SK-N-SH (cell line): ENCODE data around the gene PAFAH1B2. TPM values are rescaled to one million over a fixed set of nuclear protein-coding genes. Genes with fewer than 3 reads are reported as not detected.
A peak's percentile ranks its signal among the peaks of the same experiment; 100 is the strongest.

Source experiments
- CTCF ChIA-PET: fragments of 300-600, 350-600 bp; formaldehyde crosslinking; extraction: SDS; loops from one replicate; lab custom pipeline; 2021; lab: Yijun Ruan, JAX
- POLR2A ChIA-PET: fragments of 350-600 bp; sonication (Branson Sonifier 250); formaldehyde crosslinking; extraction: SDS; loops from one replicate; lab custom pipeline; 2020; ENCODE audit warnings: antibody characterized with exemption, inconsistent platforms; lab: Yijun Ruan, JAX
- DNase-seq: peaks from one replicate; pipeline ENCODE4 v3.0.0; 2012
- H2AFZ ChIP-seq: fragments of 200-600 bp; sonication (generic); 2 replicates; pipeline ENCODE4 v1.8.1; 2016; ENCODE audit warnings: antibody characterized with exemption, mild to moderate bottlenecking, low read depth
- H3F3A ChIP-seq: fragments of 200-600 bp; sonication (generic); replicated peaks from 2 replicates; pipeline ENCODE3; 2016; ENCODE audit warnings: antibody characterized with exemption, mild to moderate bottlenecking; ENCODE audit not compliant: insufficient read depth
- H3K27ac ChIP-seq, 2 experiments: fragments of 200-500 bp in 1 of 2; fragments of 200-600 bp in 1 of 2; sonication (Bioruptor generic) in 1 of 2; sonication (generic), shearing (Covaris generic) in 1 of 2; 2 replicates each; pipeline versions ENCODE4 v1.5.1 to v1.6.1; 2014 to 2016; ENCODE audit warnings: low read depth in 2 of 2, inconsistent platforms in 1 of 2, low read length in 1 of 2, mild to moderate bottlenecking in 1 of 2, mixed read lengths in 1 of 2
- H3K27me3 ChIP-seq: fragments of 200-600 bp; sonication (generic), shearing (Covaris generic); 2 replicates; pipeline ENCODE4 v1.6.1; 2016; ENCODE audit warnings: mixed run types; ENCODE audit not compliant: insufficient read depth
- H3K36me3 ChIP-seq, 2 experiments: fragments of 200-500 bp in 1 of 2; fragments of 200-600 bp in 1 of 2; sonication (Bioruptor generic) in 1 of 2; sonication (generic) in 1 of 2; replicated peaks in 1 of 2; 2 replicates each; pipeline versions ENCODE3 to v1.5.1; 2014 to 2016; ENCODE audit warnings: low read length in 1 of 2, mild to moderate bottlenecking in 1 of 2; ENCODE audit not compliant: insufficient read depth in 2 of 2, control insufficient read depth in 1 of 2
- H3K4me1 ChIP-seq, 2 experiments: fragments of 200-500 bp in 1 of 2; fragments of 200-600 bp in 1 of 2; sonication (Bioruptor generic) in 1 of 2; sonication (generic), shearing (Covaris generic) in 1 of 2; 2 replicates each; pipeline versions ENCODE4 v1.5.1 to v1.6.1; 2014 to 2016; ENCODE audit warnings: low read depth in 1 of 2, low read length in 1 of 2, mixed run types in 1 of 2; ENCODE audit not compliant: insufficient read depth in 2 of 2, control insufficient read depth in 1 of 2
- H3K4me2 ChIP-seq: fragments of 200-600 bp; sonication (generic), shearing (Covaris generic); 2 replicates; pipeline ENCODE4 v1.6.1; 2017; ENCODE audit warnings: mixed run types
- H3K4me3 ChIP-seq, 2 experiments: fragments of 200-500 bp in 1 of 2; fragments of 200-600 bp in 1 of 2; sonication (Bioruptor generic) in 1 of 2; sonication (generic), shearing (Covaris generic) in 1 of 2; 2 replicates each; pipeline versions ENCODE4 v1.5.1 to v1.8.1; 2014 to 2016; ENCODE audit warnings: low read depth in 2 of 2, inconsistent platforms in 1 of 2, low read length in 1 of 2, mild to moderate bottlenecking in 1 of 2, mixed read lengths in 1 of 2, moderate library complexity in 1 of 2
- H3K79me2 ChIP-seq: fragments of 200-600 bp; sonication (generic); 2 replicates; pipeline ENCODE4 v1.8.1; 2017; ENCODE audit warnings: mild to moderate bottlenecking; ENCODE audit not compliant: insufficient read depth
- H3K9ac ChIP-seq: fragments of 200-600 bp; sonication (generic); 2 replicates; pipeline ENCODE4 v1.6.1; 2017; ENCODE audit warnings: mixed run types
- H3K9me2 ChIP-seq: fragments of 200-600 bp; sonication (generic); 2 replicates; pipeline ENCODE4 v1.6.1; 2017; ENCODE audit warnings: mixed run types
- H3K9me3 ChIP-seq: fragments of 200-600 bp; sonication (generic); 2 replicates; pipeline ENCODE4 v1.6.1; 2017; ENCODE audit warnings: mixed run types, mild to moderate bottlenecking, moderate library complexity
- H4K20me1 ChIP-seq: fragments of 200-600 bp; sonication (generic); 2 replicates; pipeline ENCODE4 v1.6.1; 2017; ENCODE audit warnings: mild to moderate bottlenecking, mixed run types; ENCODE audit not compliant: insufficient read depth
- CHD2 ChIP-seq: fragments of 150-350 bp; IDR thresholded peaks from 2 replicates; pipeline ENCODE4 v1.6.1; 2018; ENCODE audit warnings: low read length; ENCODE audit not compliant: partially characterized antibody
- ELF1 ChIP-seq: IDR thresholded peaks from 2 replicates; pipeline ENCODE4 v1.4.0; 2012
- FOSL2 ChIP-seq: IDR thresholded peaks from 2 replicates; pipeline ENCODE4 v1.4.0; 2012; ENCODE audit warnings: low read depth, mild to moderate bottlenecking, moderate library complexity, borderline replicate concordance
- FOXJ3 ChIP-seq: sonication (generic); formaldehyde crosslinking; IDR thresholded peaks from 2 replicates; pipeline ENCODE4 v1.5.1; 2020; ENCODE audit warnings: mild to moderate bottlenecking, missing genetic modification reagents
- GABPA ChIP-seq: IDR thresholded peaks from 2 replicates; pipeline ENCODE4 v1.4.0; 2012; ENCODE audit warnings: low read depth, mild to moderate bottlenecking
- MAX ChIP-seq: IDR thresholded peaks from 2 replicates; pipeline ENCODE4 v1.4.0; 2012; ENCODE audit warnings: low read depth
- MXI1 ChIP-seq: IDR thresholded peaks from 2 replicates; pipeline ENCODE4 v1.6.1; 2012; ENCODE audit warnings: mild to moderate bottlenecking, low read depth, low read length, improper control_type of control experiment
- POLR2AphosphoS5 ChIP-seq: IDR thresholded peaks from 2 replicates; pipeline ENCODE4 v1.6.1; 2012; ENCODE audit warnings: low read depth, low read length
- RAD21 ChIP-seq: IDR thresholded peaks from 2 replicates; pipeline ENCODE4 v1.6.1; 2012; ENCODE audit warnings: mild to moderate bottlenecking, low read length
- RCOR1 ChIP-seq: fragments of 150-350 bp; IDR thresholded peaks from 2 replicates; pipeline ENCODE4 v1.6.1; 2017; ENCODE audit warnings: antibody characterized with exemption, low read length
- SIN3A ChIP-seq: IDR thresholded peaks from 2 replicates; pipeline ENCODE4 v1.6.1; 2012; ENCODE audit warnings: low read depth, mild to moderate bottlenecking, low read length, moderate library complexity, borderline replicate concordance
- TAF1 ChIP-seq: IDR thresholded peaks from 2 replicates; pipeline ENCODE4 v1.6.1; 2012; ENCODE audit warnings: low read depth, mild to moderate bottlenecking, low read length, moderate library complexity, borderline replicate concordance
- TCF12 ChIP-seq: IDR thresholded peaks from 2 replicates; pipeline ENCODE4 v1.4.0; 2012
- USF1 ChIP-seq: IDR thresholded peaks from 2 replicates; pipeline ENCODE4 v1.4.0; 2012; ENCODE audit warnings: low read depth, borderline replicate concordance
- YY1 ChIP-seq: IDR thresholded peaks from 2 replicates; pipeline ENCODE4 v1.4.0; 2012; ENCODE audit warnings: low read depth, mild to moderate bottlenecking
- WGBS: methylation state at CpG from one replicate; pipeline ENCODE4 v1.1.6; 2017; ENCODE audit warnings: low lambda C conversion rate; 5-methylcytosine and 5-hydroxymethylcytosine counted together
- polyA plus RNA-seq, 3 experiments: library from polyadenylated mRNA; depleted of rRNA; stranded (reverse); fragments of >200 nt; gene quantifications; 2 replicates each; pipeline ENCODE4 v1.2.3, GENCODE V29; 2012
- TF ChIP-seq, protein P1 (sequence below): fragments of 200-600 bp; sonication (generic); IDR thresholded peaks from 2 replicates; pipeline ENCODE4 v1.6.1; 2017; ENCODE audit warnings: antibody characterized with exemption, mild to moderate bottlenecking, moderate library complexity
- TF ChIP-seq, protein P2 (sequence below): IDR thresholded peaks from 2 replicates; pipeline ENCODE4 v1.6.1; 2012; ENCODE audit warnings: mild to moderate bottlenecking, low read depth, low read length, moderate library complexity
- TF ChIP-seq, protein P3 (sequence below): IDR thresholded peaks from 2 replicates; pipeline ENCODE4; 2012

The PAFAH1B2 gene
- 19.6 and 27.3 TPM in 2 replicates for polyA plus RNA-seq (2012; rRNA removed)
- polyA plus RNA-seq (2012; cell fraction: cytosol; rRNA removed) = 25.9 and 27.4 TPM in 2 replicates
- 25.4 and 27.2 TPM in 2 replicates for polyA plus RNA-seq (2012; cell fraction: nucleus; rRNA removed)

- Histone ChIP-seq H3K4me1 (peaks cover 0 to 8% of the 10 kb centered on the region in 2 experiments; a peak in 3 of 4 replicates), H2AFZ (peak within 1 kb of the TSS; percentile 93), H3K9me2 (no peaks in the 10 kb centered on the region), H3K4me2 (peak within 1 kb of the TSS; percentile 92), H3K27ac (peak within 1 kb of the TSS; percentile 82 to 88), H3K36me3 (peaks cover 6 to 34% of the 10 kb centered on the region in 2 experiments), H3K9me3 (no peaks in the 10 kb centered on the region), H3K27me3 (no peaks in the 10 kb centered on the region), H3K79me2 (peaks cover 46% of the 10 kb centered on the region), H3K9ac (peak within 1 kb of the TSS; percentile 89), H3F3A (peaks cover 18% of the 10 kb centered on the region), H3K4me3 (peak within 1 kb of the TSS; percentile 76 to 84), H4K20me1 (peaks cover 43% of the 10 kb centered on the region)
- CTCF ChIA-PET = interaction anchor here (0.6 to 2.6 kb wide), 10 partner anchors 28 to 356 kb away, joined by 3 to 8 read pairs (median 3); partner anchors contain the start of genes APOA5, PCSK7, SIK3 and ZPR1
- TF ChIP-seq TAF1 (peak; percentile 67), FOSL2 (no peak), ELF1 (peak; percentile 89), MAX (peak; percentile 98), MXI1 (peak; percentile 96), RAD21 (peak; percentile 7; the same call in 1 of the 2 replicates), USF1 (0 out of 2 replicates have a peak, but pooled peaks have one; percentile 7), POLR2AphosphoS5 (peak; percentile 94; the same call in 1 of the 2 replicates), CHD2 (no peak), TCF12 (no peak; the same call in 1 of the 2 replicates), YY1 (peak; percentile 82), FOXJ3 (CRISPR knock-in tag) (no peak), GABPA (peak; percentile 90), SIN3A (peak; percentile 49; the same call in 1 of the 2 replicates), RCOR1 (no peak)
- TF ChIP-seq, protein P1, sequence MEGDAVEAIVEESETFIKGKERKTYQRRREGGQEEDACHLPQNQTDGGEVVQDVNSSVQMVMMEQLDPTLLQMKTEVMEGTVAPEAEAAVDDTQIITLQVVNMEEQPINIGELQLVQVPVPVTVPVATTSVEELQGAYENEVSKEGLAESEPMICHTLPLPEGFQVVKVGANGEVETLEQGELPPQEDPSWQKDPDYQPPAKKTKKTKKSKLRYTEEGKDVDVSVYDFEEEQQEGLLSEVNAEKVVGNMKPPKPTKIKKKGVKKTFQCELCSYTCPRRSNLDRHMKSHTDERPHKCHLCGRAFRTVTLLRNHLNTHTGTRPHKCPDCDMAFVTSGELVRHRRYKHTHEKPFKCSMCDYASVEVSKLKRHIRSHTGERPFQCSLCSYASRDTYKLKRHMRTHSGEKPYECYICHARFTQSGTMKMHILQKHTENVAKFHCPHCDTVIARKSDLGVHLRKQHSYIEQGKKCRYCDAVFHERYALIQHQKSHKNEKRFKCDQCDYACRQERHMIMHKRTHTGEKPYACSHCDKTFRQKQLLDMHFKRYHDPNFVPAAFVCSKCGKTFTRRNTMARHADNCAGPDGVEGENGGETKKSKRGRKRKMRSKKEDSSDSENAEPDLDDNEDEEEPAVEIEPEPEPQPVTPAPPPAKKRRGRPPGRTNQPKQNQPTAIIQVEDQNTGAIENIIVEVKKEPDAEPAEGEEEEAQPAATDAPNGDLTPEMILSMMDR = no peak
- TF ChIP-seq, protein P2, sequence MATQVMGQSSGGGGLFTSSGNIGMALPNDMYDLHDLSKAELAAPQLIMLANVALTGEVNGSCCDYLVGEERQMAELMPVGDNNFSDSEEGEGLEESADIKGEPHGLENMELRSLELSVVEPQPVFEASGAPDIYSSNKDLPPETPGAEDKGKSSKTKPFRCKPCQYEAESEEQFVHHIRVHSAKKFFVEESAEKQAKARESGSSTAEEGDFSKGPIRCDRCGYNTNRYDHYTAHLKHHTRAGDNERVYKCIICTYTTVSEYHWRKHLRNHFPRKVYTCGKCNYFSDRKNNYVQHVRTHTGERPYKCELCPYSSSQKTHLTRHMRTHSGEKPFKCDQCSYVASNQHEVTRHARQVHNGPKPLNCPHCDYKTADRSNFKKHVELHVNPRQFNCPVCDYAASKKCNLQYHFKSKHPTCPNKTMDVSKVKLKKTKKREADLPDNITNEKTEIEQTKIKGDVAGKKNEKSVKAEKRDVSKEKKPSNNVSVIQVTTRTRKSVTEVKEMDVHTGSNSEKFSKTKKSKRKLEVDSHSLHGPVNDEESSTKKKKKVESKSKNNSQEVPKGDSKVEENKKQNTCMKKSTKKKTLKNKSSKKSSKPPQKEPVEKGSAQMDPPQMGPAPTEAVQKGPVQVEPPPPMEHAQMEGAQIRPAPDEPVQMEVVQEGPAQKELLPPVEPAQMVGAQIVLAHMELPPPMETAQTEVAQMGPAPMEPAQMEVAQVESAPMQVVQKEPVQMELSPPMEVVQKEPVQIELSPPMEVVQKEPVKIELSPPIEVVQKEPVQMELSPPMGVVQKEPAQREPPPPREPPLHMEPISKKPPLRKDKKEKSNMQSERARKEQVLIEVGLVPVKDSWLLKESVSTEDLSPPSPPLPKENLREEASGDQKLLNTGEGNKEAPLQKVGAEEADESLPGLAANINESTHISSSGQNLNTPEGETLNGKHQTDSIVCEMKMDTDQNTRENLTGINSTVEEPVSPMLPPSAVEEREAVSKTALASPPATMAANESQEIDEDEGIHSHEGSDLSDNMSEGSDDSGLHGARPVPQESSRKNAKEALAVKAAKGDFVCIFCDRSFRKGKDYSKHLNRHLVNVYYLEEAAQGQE = 0 out of 2 replicates have a peak, but pooled peaks have one; percentile 2
- TF ChIP-seq, protein P3, sequence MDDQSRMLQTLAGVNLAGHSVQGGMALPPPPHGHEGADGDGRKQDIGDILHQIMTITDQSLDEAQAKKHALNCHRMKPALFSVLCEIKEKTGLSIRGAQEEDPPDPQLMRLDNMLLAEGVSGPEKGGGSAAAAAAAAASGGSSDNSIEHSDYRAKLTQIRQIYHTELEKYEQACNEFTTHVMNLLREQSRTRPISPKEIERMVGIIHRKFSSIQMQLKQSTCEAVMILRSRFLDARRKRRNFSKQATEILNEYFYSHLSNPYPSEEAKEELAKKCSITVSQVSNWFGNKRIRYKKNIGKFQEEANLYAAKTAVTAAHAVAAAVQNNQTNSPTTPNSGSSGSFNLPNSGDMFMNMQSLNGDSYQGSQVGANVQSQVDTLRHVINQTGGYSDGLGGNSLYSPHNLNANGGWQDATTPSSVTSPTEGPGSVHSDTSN = peak; percentile 98
- POLR2A ChIA-PET = interaction anchor here (0.6 to 2.2 kb wide), 8 partner anchors 23 to 360 kb away, joined by 3 to 9 read pairs (median 4); partner anchors contain the start of genes SIK3 and ZPR1
- WGBS = 1% methylated on average over 20 of the region's 48 CpGs
- peak; percentile 98 for DNase-seq
Observed at GRCh38 chr11:117143871-117144476, at the start of gene PAFAH1B2. PAFAH1B2 (plus strand) TSS chr11:117144287; CDS start chr11:117152448, 8,161 bp downstream.
